ENCODE measurements around the gene TMED9. TPM values are rescaled to one million over a fixed set of nuclear protein-coding genes. Genes with fewer than 3 reads are reported as not detected.

The TMED9 gene
- total RNA-seq, 1 donor from 2014 or later: 216 TPM

DNA sequence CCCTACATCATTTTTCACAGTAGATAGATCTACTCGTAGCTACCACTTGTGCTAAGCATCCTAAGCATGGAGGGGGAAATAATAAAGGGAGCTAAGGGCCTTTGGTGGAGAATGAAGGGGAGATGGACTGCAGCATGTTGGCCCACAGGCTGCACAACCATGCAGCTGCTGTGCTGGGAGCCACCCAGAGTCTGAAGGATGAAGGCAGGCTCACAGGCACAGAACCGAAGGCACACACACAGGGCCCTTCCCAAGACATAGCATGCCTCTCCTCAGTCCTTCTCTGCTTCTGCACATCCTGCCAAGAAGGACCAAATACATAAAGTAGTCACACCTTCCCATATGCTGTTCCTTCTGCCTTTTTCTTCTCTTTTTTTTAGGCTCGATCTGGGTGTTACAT is 44.3 kb upstream of the TMED9 start:
- H3K27me3 Mint-ChIP-seq (ENCODE audit: unreplicated experiment): no peaks in the 10 kb centered on the region
- H3K4me1 Mint-ChIP-seq (ENCODE audit: unreplicated experiment): peaks cover 69% of the 10 kb centered on the region
- no peaks in the 10 kb centered on the region for H3K9me3 Mint-ChIP-seq (ENCODE audit: unreplicated experiment)
- peaks cover 10% of the 10 kb centered on the region for H3K36me3 Mint-ChIP-seq (ENCODE audit: unreplicated experiment)
- TF ChIP-seq, protein P1, sequence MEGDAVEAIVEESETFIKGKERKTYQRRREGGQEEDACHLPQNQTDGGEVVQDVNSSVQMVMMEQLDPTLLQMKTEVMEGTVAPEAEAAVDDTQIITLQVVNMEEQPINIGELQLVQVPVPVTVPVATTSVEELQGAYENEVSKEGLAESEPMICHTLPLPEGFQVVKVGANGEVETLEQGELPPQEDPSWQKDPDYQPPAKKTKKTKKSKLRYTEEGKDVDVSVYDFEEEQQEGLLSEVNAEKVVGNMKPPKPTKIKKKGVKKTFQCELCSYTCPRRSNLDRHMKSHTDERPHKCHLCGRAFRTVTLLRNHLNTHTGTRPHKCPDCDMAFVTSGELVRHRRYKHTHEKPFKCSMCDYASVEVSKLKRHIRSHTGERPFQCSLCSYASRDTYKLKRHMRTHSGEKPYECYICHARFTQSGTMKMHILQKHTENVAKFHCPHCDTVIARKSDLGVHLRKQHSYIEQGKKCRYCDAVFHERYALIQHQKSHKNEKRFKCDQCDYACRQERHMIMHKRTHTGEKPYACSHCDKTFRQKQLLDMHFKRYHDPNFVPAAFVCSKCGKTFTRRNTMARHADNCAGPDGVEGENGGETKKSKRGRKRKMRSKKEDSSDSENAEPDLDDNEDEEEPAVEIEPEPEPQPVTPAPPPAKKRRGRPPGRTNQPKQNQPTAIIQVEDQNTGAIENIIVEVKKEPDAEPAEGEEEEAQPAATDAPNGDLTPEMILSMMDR (IDR thresholded peaks at IDR 0.05): no peak
- no peak for DNase-seq (ENCODE audit: extremely low spot score, unreplicated experiment)
- H3K27ac Mint-ChIP-seq (ENCODE audit: unreplicated experiment): peak overlapping the region; percentile 57
- H3K4me3 Mint-ChIP-seq (ENCODE audit: unreplicated experiment): no peak overlapping the region

DNA sequence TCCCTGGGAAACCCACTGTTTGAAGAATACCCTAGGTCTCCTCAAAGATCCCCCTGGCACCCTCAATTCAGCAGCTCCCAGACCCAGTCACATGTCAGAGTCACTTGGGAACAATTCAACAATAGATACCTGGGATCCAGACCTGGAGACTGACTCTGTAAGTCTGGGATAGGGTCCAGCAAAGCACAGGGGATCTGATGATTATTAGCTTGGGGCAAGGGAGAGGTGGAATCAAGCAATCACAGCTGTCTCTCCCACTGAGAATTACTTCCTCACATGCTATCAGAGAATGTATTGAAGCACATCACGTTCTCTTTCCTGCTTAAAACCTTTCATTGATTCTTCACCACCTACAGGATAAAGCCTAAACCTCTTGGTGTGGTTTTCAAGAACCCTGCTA is 43.5 kb upstream of the TMED9 start:
- DNase-seq (ENCODE audit: extremely low spot score, unreplicated experiment): no peak
- Mint-ChIP-seq H3K36me3 (ENCODE audit: unreplicated experiment) (peaks cover 10% of the 10 kb centered on the region), H3K9me3 (ENCODE audit: unreplicated experiment) (no peaks in the 10 kb centered on the region), H3K4me3 (ENCODE audit: unreplicated experiment) (no peak overlapping the region), H3K27ac (ENCODE audit: unreplicated experiment) (peak overlapping the region; percentile 57), H3K4me1 (ENCODE audit: unreplicated experiment) (peaks cover 71% of the 10 kb centered on the region), H3K27me3 (ENCODE audit: unreplicated experiment) (no peaks in the 10 kb centered on the region)
- TF ChIP-seq, protein P1 (IDR thresholded peaks at IDR 0.05): no peak

DNA sequence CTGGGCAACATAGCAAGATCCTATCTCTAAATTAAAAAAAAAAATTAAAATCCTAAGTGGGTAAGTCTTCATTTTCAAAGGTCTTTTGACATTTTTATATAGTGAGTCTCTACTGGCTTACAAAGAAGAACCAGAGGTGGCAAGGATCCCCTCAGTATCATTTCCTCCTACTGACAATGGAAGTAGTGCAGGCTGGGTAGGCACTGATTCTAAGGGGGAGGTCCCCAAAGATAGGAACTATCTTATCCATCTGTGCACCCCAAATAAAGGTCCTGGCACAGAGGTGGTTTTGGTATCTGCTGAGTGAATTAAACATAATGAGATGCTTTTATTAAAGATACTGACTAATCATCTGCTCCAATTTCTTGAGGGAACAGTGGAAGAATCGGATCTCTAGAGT is 41.9 kb upstream of the TMED9 start:
- Mint-ChIP-seq H3K27me3 (ENCODE audit: unreplicated experiment) (no peaks in the 10 kb centered on the region), H3K4me3 (ENCODE audit: unreplicated experiment) (no peak overlapping the region), H3K4me1 (ENCODE audit: unreplicated experiment) (peaks cover 63% of the 10 kb centered on the region), H3K27ac (ENCODE audit: unreplicated experiment) (peak overlapping the region; percentile 6), H3K9me3 (ENCODE audit: unreplicated experiment) (no peaks in the 10 kb centered on the region), H3K36me3 (ENCODE audit: unreplicated experiment) (peaks cover 10% of the 10 kb centered on the region)
- TF ChIP-seq, protein P1 (IDR thresholded peaks at IDR 0.05): no peak
- no peak for DNase-seq (ENCODE audit: extremely low spot score, unreplicated experiment)

DNA sequence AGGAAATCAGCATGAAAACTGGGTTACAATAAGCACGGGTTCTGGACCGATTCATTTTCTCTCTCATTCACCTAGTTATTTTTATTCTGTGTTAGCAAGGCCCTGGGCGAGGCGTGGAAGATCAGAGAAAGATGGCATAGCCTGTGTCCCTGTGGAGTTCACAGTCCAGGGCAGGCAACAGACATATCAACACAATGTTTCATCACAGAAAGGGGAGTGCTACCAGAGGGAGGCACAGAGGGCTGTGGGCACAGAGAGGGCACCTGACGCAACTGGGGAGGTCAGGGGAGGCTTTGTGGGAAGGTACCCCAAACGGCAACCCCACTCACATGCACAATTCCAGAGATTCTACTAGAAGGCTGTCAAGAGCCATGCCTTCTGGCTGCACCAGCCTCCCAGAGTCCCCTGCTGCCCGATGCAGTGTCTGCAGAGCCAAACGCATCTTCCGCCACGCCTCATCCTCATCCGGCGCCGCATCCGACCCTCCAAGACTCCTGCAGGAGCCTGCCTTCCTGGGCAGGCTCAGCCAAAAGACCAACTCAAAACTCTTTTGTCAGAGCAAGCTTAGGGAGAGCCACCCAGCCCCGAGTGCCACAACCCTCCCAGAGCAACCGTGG is 39.1 kb upstream of the TMED9 start:
- H3K9me3 Mint-ChIP-seq (ENCODE audit: unreplicated experiment): no peaks in the 10 kb centered on the region
- DNase-seq (ENCODE audit: extremely low spot score, unreplicated experiment): no peak
- H3K27ac Mint-ChIP-seq (ENCODE audit: unreplicated experiment): peak overlapping the region; percentile 56
- peak overlapping the region; percentile 87 for H3K4me3 Mint-ChIP-seq (ENCODE audit: unreplicated experiment)
- TF ChIP-seq, protein P1 (IDR thresholded peaks at IDR 0.05): no peak
- H3K27me3 Mint-ChIP-seq (ENCODE audit: unreplicated experiment): no peaks in the 10 kb centered on the region
- peaks cover 10% of the 10 kb centered on the region for H3K36me3 Mint-ChIP-seq (ENCODE audit: unreplicated experiment)
- peaks cover 42% of the 10 kb centered on the region for H3K4me1 Mint-ChIP-seq (ENCODE audit: unreplicated experiment)

DNA sequence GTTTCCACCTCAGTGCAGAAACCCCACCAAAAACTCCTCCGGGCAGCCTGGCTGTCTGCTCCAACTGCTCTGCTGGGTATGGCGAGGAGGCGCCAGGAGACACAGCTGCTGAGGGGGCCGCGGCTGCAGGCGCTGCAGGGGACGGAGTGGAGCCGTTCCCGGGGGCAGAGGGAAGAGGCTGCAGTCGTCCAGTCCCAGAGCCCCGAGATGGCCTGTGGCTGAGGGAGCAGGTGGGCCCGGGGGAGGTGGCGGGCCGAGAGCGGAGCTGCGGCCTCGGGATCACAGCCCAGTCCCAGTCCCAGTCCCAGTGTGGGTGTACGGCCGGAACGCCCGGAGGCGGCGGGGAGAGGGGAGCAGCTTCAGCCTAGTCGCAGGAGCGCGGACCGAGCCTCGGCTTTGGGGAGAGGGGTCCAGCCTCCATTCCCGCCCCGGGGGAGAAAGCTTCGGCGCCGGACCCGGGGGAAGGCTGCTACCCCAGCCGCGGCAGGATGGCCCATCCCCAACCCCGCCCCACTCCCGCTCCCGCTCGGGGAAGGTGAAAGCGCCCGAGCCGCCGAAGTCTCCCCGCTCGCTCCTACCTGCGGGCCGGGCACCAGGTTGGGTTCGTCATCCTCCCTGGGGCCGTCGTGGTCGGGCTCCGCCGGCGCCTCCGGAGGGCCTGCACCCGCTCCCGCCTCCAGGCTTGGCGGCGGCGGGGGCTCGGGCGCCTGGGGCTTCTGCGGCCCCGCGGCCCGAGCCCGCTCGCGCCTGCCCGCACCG is 38.2 kb upstream of the TMED9 start:
- no peak for DNase-seq (ENCODE audit: extremely low spot score, unreplicated experiment)
- Mint-ChIP-seq H3K4me1 (ENCODE audit: unreplicated experiment) (peaks cover 33% of the 10 kb centered on the region), H3K4me3 (ENCODE audit: unreplicated experiment) (peak overlapping the region; percentile 87), H3K36me3 (ENCODE audit: unreplicated experiment) (peaks cover 8% of the 10 kb centered on the region), H3K27me3 (ENCODE audit: unreplicated experiment) (no peaks in the 10 kb centered on the region), H3K9me3 (ENCODE audit: unreplicated experiment) (no peaks in the 10 kb centered on the region), H3K27ac (ENCODE audit: unreplicated experiment) (peak overlapping the region; percentile 56)
- TF ChIP-seq, protein P1 (IDR thresholded peaks at IDR 0.05): no peak
